ENCODE results near the gene TMEM154.

DNA sequence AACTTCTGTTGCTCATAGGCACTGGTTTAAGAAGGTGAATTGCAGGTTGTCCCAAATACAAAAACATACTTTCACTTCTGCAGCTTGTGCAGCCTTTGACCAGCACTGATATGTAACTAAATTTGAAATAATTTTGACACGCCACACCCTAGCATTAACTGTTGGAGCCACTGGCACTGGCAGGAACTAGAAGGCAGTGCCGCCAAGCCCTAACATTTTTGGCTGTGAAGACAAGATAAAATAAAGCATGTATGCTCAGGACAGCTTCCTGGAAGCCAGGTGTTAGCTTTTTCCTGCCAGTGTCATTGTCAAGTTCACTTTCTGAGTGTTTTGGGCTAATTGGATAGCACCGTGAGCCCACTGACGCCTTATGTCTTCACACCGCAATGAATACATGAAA lies 78.6 kb downstream of the TMEM154 start:
- TF ChIP-seq GATA3 (IDR thresholded peaks at IDR 0.05; ENCODE audit: low read depth, low read length) (no peak), GATA2 (IDR thresholded peaks at IDR 0.05; ENCODE audit: low read depth, low read length) (no peak)

Data from SH-SY5Y (cell line).